Loucy (cell line): ENCODE measurements around the gene CCL18.

Source experiments
- EZH2phosphoT487 ChIP-seq: fragments of 200-600 bp; IDR thresholded peaks from 2 replicates; pipeline ENCODE4 v1.6.1; 2018; ENCODE audit warnings: antibody characterized with exemption, mild to moderate bottlenecking, moderate library complexity, borderline replicate concordance
- TF ChIP-seq, protein P1 (sequence below): fragments of 200-600 bp; sonication (generic); conservative IDR thresholded peaks from 2 replicates; pipeline ENCODE4 v1.5.1; 2014; ENCODE audit warnings: mild to moderate bottlenecking, antibody characterized with exemption, low read length

DNA sequence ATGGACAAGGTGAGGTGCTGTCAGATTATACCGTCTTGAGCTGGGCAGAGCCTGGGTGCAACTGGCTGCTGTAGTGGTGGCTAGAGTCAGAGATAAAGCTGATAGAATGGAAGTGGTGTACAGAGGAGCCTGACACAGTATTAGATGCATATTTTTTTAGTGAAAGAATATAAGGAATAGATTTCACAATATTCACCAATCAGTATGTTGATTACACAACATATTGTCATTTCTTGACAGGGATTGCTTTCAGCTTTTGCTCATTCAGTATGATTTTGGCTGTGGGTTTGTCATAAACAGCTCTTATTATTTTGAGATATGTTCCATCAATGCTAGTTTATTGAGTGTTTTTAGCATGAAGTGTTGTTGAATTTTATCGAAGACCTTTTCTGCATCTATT lies 44.6 kb upstream of the CCL18 start:
- TF ChIP-seq, protein P1, sequence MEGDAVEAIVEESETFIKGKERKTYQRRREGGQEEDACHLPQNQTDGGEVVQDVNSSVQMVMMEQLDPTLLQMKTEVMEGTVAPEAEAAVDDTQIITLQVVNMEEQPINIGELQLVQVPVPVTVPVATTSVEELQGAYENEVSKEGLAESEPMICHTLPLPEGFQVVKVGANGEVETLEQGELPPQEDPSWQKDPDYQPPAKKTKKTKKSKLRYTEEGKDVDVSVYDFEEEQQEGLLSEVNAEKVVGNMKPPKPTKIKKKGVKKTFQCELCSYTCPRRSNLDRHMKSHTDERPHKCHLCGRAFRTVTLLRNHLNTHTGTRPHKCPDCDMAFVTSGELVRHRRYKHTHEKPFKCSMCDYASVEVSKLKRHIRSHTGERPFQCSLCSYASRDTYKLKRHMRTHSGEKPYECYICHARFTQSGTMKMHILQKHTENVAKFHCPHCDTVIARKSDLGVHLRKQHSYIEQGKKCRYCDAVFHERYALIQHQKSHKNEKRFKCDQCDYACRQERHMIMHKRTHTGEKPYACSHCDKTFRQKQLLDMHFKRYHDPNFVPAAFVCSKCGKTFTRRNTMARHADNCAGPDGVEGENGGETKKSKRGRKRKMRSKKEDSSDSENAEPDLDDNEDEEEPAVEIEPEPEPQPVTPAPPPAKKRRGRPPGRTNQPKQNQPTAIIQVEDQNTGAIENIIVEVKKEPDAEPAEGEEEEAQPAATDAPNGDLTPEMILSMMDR: no peak
- TF ChIP-seq EZH2phosphoT487: no peak
